NK-92 (cell line): ENCODE data around the gene ITPR1.

Experiments used
- DNase-seq: peaks from one replicate; lab custom pipeline; 2025; ENCODE audit not compliant: unreplicated experiment; lab: John Stamatoyannopoulos, UW

The ITPR1 gene

GRCh38 chr3:4839278-4839677 is 346.1 kb downstream of the ITPR1 start:
- DNase-seq = no peak

- DNase-seq = no peak
Measured at GRCh38 chr3:4841225-4841624, 348.1 kb downstream of the ITPR1 start.

- DNase-seq = no peak
Measured at GRCh38 chr3:4841776-4842440, 348.8 kb downstream of the ITPR1 start.

- DNase-seq = no peak
Measured at GRCh38 chr3:4843619-4844018, 350.5 kb downstream of the ITPR1 start.

GRCh38 chr3:4845882-4846281 is 352.7 kb downstream of the ITPR1 start:
- DNase-seq = no peak

- no peak for DNase-seq
Measured at GRCh38 chr3:4846543-4846942, 353.4 kb downstream of the ITPR1 start.

- no peak for DNase-seq
Measured at GRCh38 chr3:4848176-4848825, 355.2 kb downstream of the ITPR1 start.

GRCh38 chr3:4849136-4849535 is 356.0 kb downstream of the ITPR1 start:
- no peak for DNase-seq

- DNase-seq = no peak
Measured at GRCh38 chr3:4849739-4850138, 356.6 kb downstream of the ITPR1 start.

- DNase-seq = no peak
Measured at GRCh38 chr3:4850211-4850927, 357.2 kb downstream of the ITPR1 start.

GRCh38 chr3:4850928-4851265 is 357.7 kb downstream of the ITPR1 start:
- DNase-seq = no peak

- DNase-seq = no peak
Measured at GRCh38 chr3:4852780-4853748, 359.9 kb downstream of the ITPR1 start.

- DNase-seq = no peak
Measured at GRCh38 chr3:4853749-4854140, 360.6 kb downstream of the ITPR1 start.

GRCh38 chr3:4855676-4856075 is 362.5 kb downstream of the ITPR1 start:
- no peak for DNase-seq

GRCh38 chr3:4856136-4856535 is 363.0 kb downstream of the ITPR1 start:
- no peak for DNase-seq

GRCh38 chr3:4856564-4856963 is 363.4 kb downstream of the ITPR1 start:
- DNase-seq = no peak

GRCh38 chr3:4856986-4857385 is 363.8 kb downstream of the ITPR1 start:
- DNase-seq = no peak

GRCh38 chr3:4859788-4860187 is 366.6 kb downstream of the ITPR1 start:
- DNase-seq = no peak

- DNase-seq = no peak
Measured at GRCh38 chr3:4862973-4863372, 369.8 kb downstream of the ITPR1 start.

GRCh38 chr3:4864503-4864902 is 371.4 kb downstream of the ITPR1 start:
- DNase-seq = no peak

- DNase-seq = no peak
Measured at GRCh38 chr3:4865714-4866113, 372.6 kb downstream of the ITPR1 start.
